Activated naive CD8-positive, alpha-beta T cell treated with anti-CD3 and anti-CD28 coated beads for 36 hours (primary cell): ENCODE measurements around the gene TAF11L7. TPM values are rescaled to one million over a fixed set of nuclear protein-coding genes. Genes with fewer than 3 reads are reported as not detected.
"Not testable (repeated sequence)": the region's sequence is repeated elsewhere in the genome, so short reads cannot be mapped to it uniquely, and the experiment has no call there.

ENCODE experiments used
- DNase-seq: peaks from one replicate; pipeline ENCODE4 v3.0.0; 2021
- H3K27ac Mint-ChIP-seq: one replicate; pipeline ENCODE4 v1.8.0; 2022; ENCODE audit warnings: mild to moderate bottlenecking, moderate library complexity, mixed read lengths
- H3K27me3 Mint-ChIP-seq: one replicate; pipeline ENCODE4 v1.8.0; 2022; ENCODE audit warnings: mild to moderate bottlenecking, mixed read lengths
- H3K36me3 Mint-ChIP-seq: one replicate; pipeline ENCODE4 v1.8.0; 2021; ENCODE audit warnings: mild to moderate bottlenecking, mixed read lengths
- H3K4me1 Mint-ChIP-seq: one replicate; pipeline ENCODE4 v1.8.0; 2021; ENCODE audit warnings: mixed read lengths
- H3K4me3 Mint-ChIP-seq: one replicate; pipeline ENCODE4 v1.8.0; 2022; ENCODE audit warnings: mild to moderate bottlenecking, moderate library complexity, mixed read lengths
- H3K9me3 Mint-ChIP-seq: one replicate; pipeline ENCODE4 v1.8.0; 2022; ENCODE audit warnings: mixed read lengths
- total RNA-seq, 2 experiments: library from RNA; stranded (reverse); gene quantifications; one replicate each; pipeline ENCODE4 v1.2.3, GENCODE V29; 2021

TAF11L7 gene
- total RNA-seq: not detected

- not testable (repeated sequence) for H3K27me3 Mint-ChIP-seq, H3K27ac Mint-ChIP-seq, H3K9me3 Mint-ChIP-seq, H3K4me1 Mint-ChIP-seq, DNase-seq, H3K4me3 Mint-ChIP-seq, H3K36me3 Mint-ChIP-seq
Observed at GRCh38 chr5:17585658-17586057, at the start of gene TAF11L7. TSS of gene TAF11L7 (minus strand) at chr5:17585758.

GRCh38 chr5:17634160-17634559 lies 48.6 kb upstream of the TAF11L7 start, which contains the start of gene TAF11L14:
TSS of gene TAF11L14 (plus strand) at chr5:17634460.
- Mint-ChIP-seq H3K9me3 (peaks cover 3% of the 10 kb centered on the region), H3K27me3 (no peaks in the 10 kb centered on the region), H3K4me3 (no peak within 1 kb of the TSS)

GRCh38 chr5:17631788-17632187 lies 46.2 kb upstream of the TAF11L7 start, which contains the start of gene TAF11L13:
TSS of gene TAF11L13 (plus strand) at chr5:17632088.
- not testable (repeated sequence) for H3K36me3 Mint-ChIP-seq, H3K4me3 Mint-ChIP-seq, DNase-seq, H3K4me1 Mint-ChIP-seq, H3K9me3 Mint-ChIP-seq, H3K27me3 Mint-ChIP-seq
- peak within 1 kb of the TSS; percentile 51 for H3K27ac Mint-ChIP-seq

More at GRCh38 chr5:17634160-17634559, 48.6 kb upstream of the TAF11L7 start, which contains the start of gene TAF11L14:
- no peak for DNase-seq
- Mint-ChIP-seq H3K4me1 (no peaks in the 10 kb centered on the region), H3K27ac (no peak within 1 kb of the TSS), H3K36me3 (no peaks in the 10 kb centered on the region)

GRCh38 chr5:17625686-17626085 lies 40.1 kb upstream of the TAF11L7 start:
- Mint-ChIP-seq H3K36me3 (no peaks in the 10 kb centered on the region), H3K4me1 (no peaks in the 10 kb centered on the region), H3K9me3 (peaks cover 1% of the 10 kb centered on the region), H3K27ac (no peak overlapping the region), H3K27me3 (no peaks in the 10 kb centered on the region), H3K4me3 (no peak overlapping the region)
- no peak for DNase-seq

GRCh38 chr5:17620627-17621026 lies 35.1 kb upstream of the TAF11L7 start:
- Mint-ChIP-seq H3K27me3 (no peaks in the 10 kb centered on the region), H3K27ac (no peak overlapping the region), H3K4me1 (no peaks in the 10 kb centered on the region), H3K4me3 (no peak overlapping the region), H3K9me3 (peaks cover 1% of the 10 kb centered on the region), H3K36me3 (no peaks in the 10 kb centered on the region)
- DNase-seq: no peak

- peaks cover 1% of the 10 kb centered on the region for H3K9me3 Mint-ChIP-seq
- no peak for DNase-seq
- no peaks in the 10 kb centered on the region for H3K36me3 Mint-ChIP-seq
- no peaks in the 10 kb centered on the region for H3K4me1 Mint-ChIP-seq
- H3K4me3 Mint-ChIP-seq: no peak overlapping the region
- no peaks in the 10 kb centered on the region for H3K27me3 Mint-ChIP-seq
- H3K27ac Mint-ChIP-seq: no peak overlapping the region
Observed at GRCh38 chr5:17619354-17619753, 33.8 kb upstream of the TAF11L7 start.

GRCh38 chr5:17614872-17615605 lies 29.5 kb upstream of the TAF11L7 start:
- Mint-ChIP-seq H3K4me3 (no peak overlapping the region), H3K9me3 (no peaks in the 10 kb centered on the region)

GRCh38 chr5:17610092-17610491 lies 24.5 kb upstream of the TAF11L7 start, which contains the start of gene TAF11L12:
TSS of gene TAF11L12 (plus strand) at chr5:17610392.
- H3K36me3 Mint-ChIP-seq, H3K27ac Mint-ChIP-seq, H3K4me3 Mint-ChIP-seq, H3K4me1 Mint-ChIP-seq, H3K9me3 Mint-ChIP-seq, DNase-seq, H3K27me3 Mint-ChIP-seq: not testable (repeated sequence)

More at GRCh38 chr5:17614872-17615605, 29.5 kb upstream of the TAF11L7 start:
- DNase-seq: no peak
- Mint-ChIP-seq H3K36me3 (no peaks in the 10 kb centered on the region), H3K27me3 (no peaks in the 10 kb centered on the region), H3K4me1 (no peaks in the 10 kb centered on the region), H3K27ac (no peak overlapping the region)

GRCh38 chr5:17607461-17607860 lies 21.9 kb upstream of the TAF11L7 start:
- not testable (repeated sequence) for H3K4me1 Mint-ChIP-seq, H3K36me3 Mint-ChIP-seq, DNase-seq, H3K9me3 Mint-ChIP-seq, H3K27me3 Mint-ChIP-seq, H3K27ac Mint-ChIP-seq, H3K4me3 Mint-ChIP-seq

GRCh38 chr5:17604951-17605350 lies 19.4 kb upstream of the TAF11L7 start:
- no peaks in the 10 kb centered on the region for H3K36me3 Mint-ChIP-seq
- H3K9me3 Mint-ChIP-seq: peaks cover 2% of the 10 kb centered on the region
- no peak overlapping the region for H3K27ac Mint-ChIP-seq
- H3K4me3 Mint-ChIP-seq: no peak overlapping the region
- no peak for DNase-seq
- no peaks in the 10 kb centered on the region for H3K27me3 Mint-ChIP-seq
- H3K4me1 Mint-ChIP-seq: no peaks in the 10 kb centered on the region

- not testable (repeated sequence) for H3K4me3 Mint-ChIP-seq, H3K27me3 Mint-ChIP-seq, H3K27ac Mint-ChIP-seq, DNase-seq, H3K9me3 Mint-ChIP-seq, H3K4me1 Mint-ChIP-seq, H3K36me3 Mint-ChIP-seq
Observed at GRCh38 chr5:17603880-17604279, 18.3 kb upstream of the TAF11L7 start, which contains the start of gene TAF11L11. TSS of gene TAF11L11 (plus strand) at chr5:17604183.

- DNase-seq, H3K27ac Mint-ChIP-seq, H3K9me3 Mint-ChIP-seq, H3K4me3 Mint-ChIP-seq, H3K27me3 Mint-ChIP-seq, H3K4me1 Mint-ChIP-seq, H3K36me3 Mint-ChIP-seq: not testable (repeated sequence)
Observed at GRCh38 chr5:17597728-17598127, 12.2 kb upstream of the TAF11L7 start, which contains the start of gene TAF11L10. TSS of gene TAF11L10 (minus strand) at chr5:17597828.

GRCh38 chr5:17594255-17594654 lies 8.7 kb upstream of the TAF11L7 start, which contains the start of gene TAF11L9:
TSS of gene TAF11L9 (minus strand) at chr5:17594394.
- not testable (repeated sequence) for H3K27ac Mint-ChIP-seq, H3K4me3 Mint-ChIP-seq, H3K4me1 Mint-ChIP-seq, H3K9me3 Mint-ChIP-seq, DNase-seq, H3K36me3 Mint-ChIP-seq, H3K27me3 Mint-ChIP-seq

GRCh38 chr5:17590860-17591259 lies 5.3 kb upstream of the TAF11L7 start, which contains the start of gene TAF11L8:
TSS of gene TAF11L8 (minus strand) at chr5:17590960.
- H3K27me3 Mint-ChIP-seq, H3K27ac Mint-ChIP-seq, H3K9me3 Mint-ChIP-seq, H3K4me3 Mint-ChIP-seq, DNase-seq, H3K36me3 Mint-ChIP-seq, H3K4me1 Mint-ChIP-seq: not testable (repeated sequence)
